K562 (cell line): ENCODE results near the gene FAM200A. TPM values are rescaled to one million over a fixed set of nuclear protein-coding genes. Genes with fewer than 3 reads are reported as not detected.

Experiments used
- ARNT ChIP-seq, 2 experiments: fragments of 450-650 bp; IDR thresholded peaks; 2 replicates each; pipeline ENCODE4 v1.6.1; 2016; ENCODE audit warnings: mild to moderate bottlenecking in 1 of 2
- CHD2 ChIP-seq: IDR thresholded peaks from 2 replicates; pipeline ENCODE4 v1.6.1; 2011; ENCODE audit warnings: low read depth, low read length
- GTF2A2 ChIP-seq: IDR thresholded peaks from 2 replicates; pipeline ENCODE4 v1.6.1; 2016; ENCODE audit warnings: mild to moderate bottlenecking, missing genetic modification characterization, missing compliant biosample characterization
- IRF2 ChIP-seq: sonication (generic); formaldehyde crosslinking; IDR thresholded peaks from 2 replicates; pipeline ENCODE4 v1.8.1; 2022; ENCODE audit warnings: mild to moderate bottlenecking, missing genetic modification reagents
- JUN ChIP-seq, 2 experiments: sonication (generic) in 1 of 2; formaldehyde crosslinking in 1 of 2; IDR thresholded peaks; 2 replicates each; pipeline versions ENCODE4 v1.6.1 to v1.8.0; 2012 to 2022; ENCODE audit warnings: borderline replicate concordance in 2 of 2, mild to moderate bottlenecking in 2 of 2, improper control_type of control experiment in 1 of 2, low read depth in 1 of 2, low read length in 1 of 2, missing genetic modification reagents in 1 of 2
- KDM4B ChIP-seq, 2 experiments: fragments of 450-650 bp in 1 of 2; sonication (generic) in 1 of 2; IDR thresholded peaks; 2 replicates each; pipeline ENCODE4 v1.6.1; 2016 to 2017; ENCODE audit warnings: borderline replicate concordance in 2 of 2, antibody characterized with exemption in 1 of 2, low read depth in 1 of 2, mild to moderate bottlenecking in 1 of 2
- KLF13 ChIP-seq: fragments of 450-650 bp; IDR thresholded peaks from 2 replicates; pipeline ENCODE4 v1.6.1; 2016; ENCODE audit warnings: missing genetic modification characterization, low read depth, mild to moderate bottlenecking, missing compliant biosample characterization, moderate library complexity, borderline replicate concordance
- MTA1 ChIP-seq: fragments of 450-650 bp; IDR thresholded peaks from 2 replicates; pipeline ENCODE4 v1.6.1; 2017; ENCODE audit warnings: borderline replicate concordance
- NR4A1 ChIP-seq, 2 experiments: fragments of 250-450 bp in 1 of 2; fragments of 450-650 bp in 1 of 2; sonication (Bioruptor Pico) in 1 of 2; IDR thresholded peaks; 2 replicates each; pipeline versions ENCODE4 v1.4.0 to v1.6.1; 2016 to 2020; ENCODE audit warnings: mild to moderate bottlenecking in 2 of 2, missing compliant biosample characterization in 1 of 2, missing genetic modification characterization in 1 of 2, moderate library complexity in 1 of 2
- OTX1 ChIP-seq: fragments of 450-650 bp; formaldehyde crosslinking; IDR thresholded peaks from 2 replicates; pipeline ENCODE4 v1.4.0; 2022; ENCODE audit warnings: mild to moderate bottlenecking
- PML ChIP-seq: IDR thresholded peaks from 2 replicates; pipeline ENCODE4 v1.6.1; 2012; ENCODE audit warnings: low read length, inconsistent platforms
- POLR2A ChIP-seq: fragments of 450-650 bp; conservative IDR thresholded peaks from 2 replicates; pipeline ENCODE4 v1.6.1; 2016
- RNF2 ChIP-seq: sonication (generic); IDR thresholded peaks from 2 replicates; pipeline ENCODE4 v1.6.1; 2016
- TEAD1 ChIP-seq, 2 experiments: fragments of 450-650 bp in 1 of 2; sonication (generic) in 1 of 2; formaldehyde crosslinking; IDR thresholded peaks; 2 replicates each; pipeline versions ENCODE4 v1.4.0 to v1.8.0; 2020 to 2022; ENCODE audit warnings: mild to moderate bottlenecking in 2 of 2, missing genetic modification reagents in 1 of 2
- TFAM ChIP-seq: fragments of 250-450 bp; sonication (Bioruptor Pico); conservative IDR thresholded peaks from 2 replicates; pipeline ENCODE4 v1.5.0; 2021; ENCODE audit warnings: mild to moderate bottlenecking, moderate library complexity
- ZBED1 ChIP-seq: IDR thresholded peaks from 2 replicates; pipeline ENCODE4 v1.6.1; 2014
- ZBTB17 ChIP-seq: fragments of 450-650 bp; formaldehyde crosslinking; IDR thresholded peaks from 2 replicates; pipeline ENCODE4 v1.4.0; 2020; ENCODE audit warnings: mild to moderate bottlenecking
- ZBTB7A ChIP-seq: IDR thresholded peaks from 2 replicates; pipeline ENCODE4 v1.6.1; 2011; ENCODE audit warnings: low read depth, mild to moderate bottlenecking, low read length, moderate library complexity, borderline replicate concordance; ENCODE audit not compliant: control insufficient read depth
- ZFX ChIP-seq: sonication (generic); formaldehyde crosslinking; IDR thresholded peaks from 2 replicates; pipeline ENCODE4 v1.8.0; 2022; ENCODE audit warnings: mild to moderate bottlenecking, missing genetic modification reagents, moderate library complexity
- ZNF282 ChIP-seq: sonication (generic); formaldehyde crosslinking; IDR thresholded peaks from 2 replicates; pipeline ENCODE4 v1.8.1; 2023; ENCODE audit warnings: missing genetic modification reagents
- ZNF778 ChIP-seq: fragments of 450-650 bp; formaldehyde crosslinking; IDR thresholded peaks from 2 replicates; pipeline ENCODE4 v1.4.0; 2020; ENCODE audit warnings: mild to moderate bottlenecking, moderate library complexity
- polyA plus RNA-seq, 8 experiments: library from polyadenylated mRNA; depleted of rRNA in 4 of 8; stranded (reverse) in 5 of 8; unstranded in 3 of 8; fragments of >200 nt; fragmentation: Nextera tagmentation in 2 of 8; fragmentation: Illumina TruSeq in 1 of 8; extraction: Ambion mirVana in 2 of 8; extraction: Trizol in 1 of 8; gene quantifications; 2 replicates each; pipeline versions ENCODE4 v1.2.1 to v1.2.3, GENCODE V29; 2011 to 2014; ENCODE audit warnings: inconsistent platforms in 1 of 8, missing spikeins in 1 of 8
- total RNA-seq, 7 experiments: library from RNA; depleted of rRNA in 6 of 7; stranded (reverse); fragments of >200 nt in 6 of 7; fragmentation: Illumina TruSeq in 2 of 7; extraction: Trizol in 2 of 7; gene quantifications; 2 replicates each; pipeline versions ENCODE4 v1.2.1 to v1.2.3, GENCODE V29; 2011 to 2021; ENCODE audit warnings: low replicate concordance in 1 of 7
- TF ChIP-seq, protein P1 (sequence below), 2 experiments: fragments of 250-450 bp in 1 of 2; fragments of 450-650 bp in 1 of 2; sonication (Bioruptor Pico) in 1 of 2; IDR thresholded peaks; 2 replicates each; pipeline versions ENCODE4 v1.6.1 to v1.8.0; 2016 to 2021; ENCODE audit warnings: mild to moderate bottlenecking in 2 of 2, moderate library complexity in 2 of 2, missing compliant biosample characterization in 1 of 2, missing genetic modification characterization in 1 of 2
- TF ChIP-seq, protein P2 (sequence below): fragments of 250-450 bp; sonication (Bioruptor Pico); IDR thresholded peaks from 2 replicates; pipeline ENCODE4 v1.4.0; 2020; ENCODE audit warnings: mild to moderate bottlenecking
- TF ChIP-seq, protein P3 (sequence below): fragments of 450-650 bp; formaldehyde crosslinking; IDR thresholded peaks from 2 replicates; pipeline ENCODE4 v1.4.0; 2020; ENCODE audit warnings: mild to moderate bottlenecking, moderate library complexity

The FAM200A gene
- total and polyA plus RNA-seq, 9 of the 15 experiments (the other 6 are each of a cell fraction or from before 2014, with no cell fraction given), result 3.3 to 11.2 (median 8.3) TPM

DNA sequence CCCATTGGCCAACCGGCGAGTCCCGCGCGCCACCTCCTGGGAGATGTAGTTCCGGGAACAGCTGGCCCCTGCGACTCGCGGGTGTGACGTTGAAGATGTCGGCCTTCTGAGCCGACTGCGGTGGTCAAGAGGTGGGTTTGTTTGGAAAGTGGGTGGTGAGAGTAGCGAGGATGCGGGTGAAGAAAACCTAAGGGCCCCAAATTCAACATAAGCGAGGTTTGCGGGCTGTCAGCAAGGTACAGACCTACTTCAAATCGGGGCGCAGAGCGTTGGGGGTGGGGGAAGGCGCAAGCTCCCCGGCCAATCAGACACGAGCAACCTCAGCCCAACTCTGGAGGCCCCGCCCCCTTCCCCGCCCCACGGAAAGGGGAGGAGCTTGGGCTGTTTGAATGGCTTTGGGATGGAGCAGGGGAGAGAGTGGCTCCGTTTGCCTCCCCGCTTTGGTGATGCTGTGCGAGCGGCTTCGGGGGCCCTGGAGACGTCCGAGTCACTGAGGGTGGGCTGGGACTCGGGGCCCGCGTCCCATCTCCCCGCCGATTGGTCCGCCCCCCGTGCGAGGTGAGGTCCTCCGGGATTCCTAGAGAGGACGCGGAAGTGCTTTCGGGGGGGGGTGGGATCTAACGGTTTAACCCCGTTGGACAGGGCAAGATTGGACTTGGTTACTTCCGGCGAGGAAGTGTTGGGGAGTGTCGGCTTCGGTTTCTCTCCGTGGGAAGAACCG, 47.2 kb downstream of the FAM200A start, which contains the start of gene ZKSCAN5 (continued):
- TF ChIP-seq ZNF282 (CRISPR knock-in tag) (no peak), NR4A1 (CRISPR knock-in tag; IDR thresholded peaks at IDR 0.05) (peak; percentile 8; the same call in 1 of the 2 replicates), NR4A1 (tag; IDR thresholded peaks at IDR 0.05) (no peak), KLF13 (peak; percentile 29; the same call in 1 of the 2 replicates), ARNT (IDR thresholded peaks at IDR 0.05) (0 out of 4 replicates have a peak, but pooled peaks of 1 of the 2 experiments have one; percentile 16), GTF2A2 (tag) (0 out of 2 replicates have a peak, but pooled peaks have one; percentile 24), RNF2 (peak; percentile 52; the same call in 1 of the 2 replicates), ZFX (CRISPR knock-in tag) (peak; percentile 84), IRF2 (no peak), KDM4B (IDR thresholded peaks at IDR 0.05; ENCODE audit: borderline replicate concordance in 2 of 2, low read depth in 1 of 2) (peak in 1 of 2 experiments; percentile 95; a peak in 2 of 4 replicates), ZNF778 (CRISPR knock-in tag) (no peak), JUN (IDR thresholded peaks at IDR 0.05; ENCODE audit: borderline replicate concordance, low read depth, low read length) (no peak), JUN (CRISPR knock-in tag; IDR thresholded peaks at IDR 0.05; ENCODE audit: borderline replicate concordance) (no peak), PML (peak; percentile 80; the same call in 1 of the 2 replicates), POLR2A (peak; percentile 93), OTX1 (CRISPR knock-in tag) (peak; percentile 95), ZBED1 (0 out of 2 replicates have a peak, but pooled peaks have one; percentile 53), CHD2 (no peak; the same call in 1 of the 2 replicates), MTA1 (peak; percentile 91), TEAD1 (CRISPR knock-in tag; IDR thresholded peaks at IDR 0.05) (peak in 1 of 2 experiments; percentile 28; a peak in 1 of 4 replicates), TFAM (CRISPR knock-in tag) (no peak), ZBTB7A (peak; percentile 57; the same call in 1 of the 2 replicates), ZBTB17 (CRISPR knock-in tag) (peak; percentile 21; the same call in 1 of the 2 replicates)
- TF ChIP-seq, protein P1, sequence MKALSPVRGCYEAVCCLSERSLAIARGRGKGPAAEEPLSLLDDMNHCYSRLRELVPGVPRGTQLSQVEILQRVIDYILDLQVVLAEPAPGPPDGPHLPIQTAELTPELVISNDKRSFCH (CRISPR knock-in tag; IDR thresholded peaks at IDR 0.05), result no peak
- TF ChIP-seq, protein P1 (tag; IDR thresholded peaks at IDR 0.05), result no peak
- TF ChIP-seq, protein P2, sequence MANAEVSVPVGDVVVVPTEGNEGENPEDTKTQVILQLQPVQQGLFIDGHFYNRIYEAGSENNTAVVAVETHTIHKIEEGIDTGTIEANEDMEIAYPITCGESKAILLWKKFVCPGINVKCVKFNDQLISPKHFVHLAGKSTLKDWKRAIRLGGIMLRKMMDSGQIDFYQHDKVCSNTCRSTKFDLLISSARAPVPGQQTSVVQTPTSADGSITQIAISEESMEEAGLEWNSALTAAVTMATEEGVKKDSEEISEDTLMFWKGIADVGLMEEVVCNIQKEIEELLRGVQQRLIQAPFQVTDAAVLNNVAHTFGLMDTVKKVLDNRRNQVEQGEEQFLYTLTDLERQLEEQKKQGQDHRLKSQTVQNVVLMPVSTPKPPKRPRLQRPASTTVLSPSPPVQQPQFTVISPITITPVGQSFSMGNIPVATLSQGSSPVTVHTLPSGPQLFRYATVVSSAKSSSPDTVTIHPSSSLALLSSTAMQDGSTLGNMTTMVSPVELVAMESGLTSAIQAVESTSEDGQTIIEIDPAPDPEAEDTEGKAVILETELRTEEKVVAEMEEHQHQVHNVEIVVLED (CRISPR knock-in tag), result peak; percentile 21; the same call in 1 of the 2 replicates
- TF ChIP-seq, protein P3, sequence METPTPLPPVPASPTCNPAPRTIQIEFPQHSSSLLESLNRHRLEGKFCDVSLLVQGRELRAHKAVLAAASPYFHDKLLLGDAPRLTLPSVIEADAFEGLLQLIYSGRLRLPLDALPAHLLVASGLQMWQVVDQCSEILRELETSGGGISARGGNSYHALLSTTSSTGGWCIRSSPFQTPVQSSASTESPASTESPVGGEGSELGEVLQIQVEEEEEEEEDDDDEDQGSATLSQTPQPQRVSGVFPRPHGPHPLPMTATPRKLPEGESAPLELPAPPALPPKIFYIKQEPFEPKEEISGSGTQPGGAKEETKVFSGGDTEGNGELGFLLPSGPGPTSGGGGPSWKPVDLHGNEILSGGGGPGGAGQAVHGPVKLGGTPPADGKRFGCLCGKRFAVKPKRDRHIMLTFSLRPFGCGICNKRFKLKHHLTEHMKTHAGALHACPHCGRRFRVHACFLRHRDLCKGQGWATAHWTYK, result no peak
